Body of pancreas (tissue), 4 donors: ENCODE measurements around the gene EDN1.

Source experiments
- POLR2A ChIP-seq, 3 donors: fragments of 450-650 bp; IDR thresholded peaks; one replicate each; pipeline ENCODE4 v1.6.1; 2016; ENCODE audit warnings: antibody characterized with exemption in 3 of 3, mild to moderate bottlenecking in 2 of 3
- TF ChIP-seq, protein P1 (sequence below), 7 experiments: fragments of 450-650 bp in 4 of 7; fragments of 200-600 bp in 3 of 7; sonication (generic) in 3 of 7; IDR thresholded peaks; one replicate each; pipeline ENCODE4 v1.5.1; 2016 to 2019; ENCODE audit warnings: antibody characterized with exemption in 7 of 7

- no peak for TF ChIP-seq POLR2A (IDR thresholded peaks at IDR 0.05)
- TF ChIP-seq, protein P1, sequence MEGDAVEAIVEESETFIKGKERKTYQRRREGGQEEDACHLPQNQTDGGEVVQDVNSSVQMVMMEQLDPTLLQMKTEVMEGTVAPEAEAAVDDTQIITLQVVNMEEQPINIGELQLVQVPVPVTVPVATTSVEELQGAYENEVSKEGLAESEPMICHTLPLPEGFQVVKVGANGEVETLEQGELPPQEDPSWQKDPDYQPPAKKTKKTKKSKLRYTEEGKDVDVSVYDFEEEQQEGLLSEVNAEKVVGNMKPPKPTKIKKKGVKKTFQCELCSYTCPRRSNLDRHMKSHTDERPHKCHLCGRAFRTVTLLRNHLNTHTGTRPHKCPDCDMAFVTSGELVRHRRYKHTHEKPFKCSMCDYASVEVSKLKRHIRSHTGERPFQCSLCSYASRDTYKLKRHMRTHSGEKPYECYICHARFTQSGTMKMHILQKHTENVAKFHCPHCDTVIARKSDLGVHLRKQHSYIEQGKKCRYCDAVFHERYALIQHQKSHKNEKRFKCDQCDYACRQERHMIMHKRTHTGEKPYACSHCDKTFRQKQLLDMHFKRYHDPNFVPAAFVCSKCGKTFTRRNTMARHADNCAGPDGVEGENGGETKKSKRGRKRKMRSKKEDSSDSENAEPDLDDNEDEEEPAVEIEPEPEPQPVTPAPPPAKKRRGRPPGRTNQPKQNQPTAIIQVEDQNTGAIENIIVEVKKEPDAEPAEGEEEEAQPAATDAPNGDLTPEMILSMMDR (IDR thresholded peaks at IDR 0.05): no peak
These were observed 19.5 kb upstream of the EDN1 start for GRCh38 chr6:12270551-12271230.
